ENCODE measurements around the gene CCNDBP1.

CCNDBP1 gene

GRCh38 chr15:43183270-43183669 lies 1.9 kb upstream of the CCNDBP1 start:
- H3K4me1 ChIP-seq: peaks cover 5% of the 10 kb centered on the region
- DNase-seq: no peak
- no peaks in the 10 kb centered on the region for H3K36me3 ChIP-seq
- H3K4me3 ChIP-seq (ENCODE audit: low read depth, low read length): no peak overlapping the region
- TF ChIP-seq, protein P1, sequence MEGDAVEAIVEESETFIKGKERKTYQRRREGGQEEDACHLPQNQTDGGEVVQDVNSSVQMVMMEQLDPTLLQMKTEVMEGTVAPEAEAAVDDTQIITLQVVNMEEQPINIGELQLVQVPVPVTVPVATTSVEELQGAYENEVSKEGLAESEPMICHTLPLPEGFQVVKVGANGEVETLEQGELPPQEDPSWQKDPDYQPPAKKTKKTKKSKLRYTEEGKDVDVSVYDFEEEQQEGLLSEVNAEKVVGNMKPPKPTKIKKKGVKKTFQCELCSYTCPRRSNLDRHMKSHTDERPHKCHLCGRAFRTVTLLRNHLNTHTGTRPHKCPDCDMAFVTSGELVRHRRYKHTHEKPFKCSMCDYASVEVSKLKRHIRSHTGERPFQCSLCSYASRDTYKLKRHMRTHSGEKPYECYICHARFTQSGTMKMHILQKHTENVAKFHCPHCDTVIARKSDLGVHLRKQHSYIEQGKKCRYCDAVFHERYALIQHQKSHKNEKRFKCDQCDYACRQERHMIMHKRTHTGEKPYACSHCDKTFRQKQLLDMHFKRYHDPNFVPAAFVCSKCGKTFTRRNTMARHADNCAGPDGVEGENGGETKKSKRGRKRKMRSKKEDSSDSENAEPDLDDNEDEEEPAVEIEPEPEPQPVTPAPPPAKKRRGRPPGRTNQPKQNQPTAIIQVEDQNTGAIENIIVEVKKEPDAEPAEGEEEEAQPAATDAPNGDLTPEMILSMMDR (IDR thresholded peaks at IDR 0.05; ENCODE audit: low read depth, low read length): no peak
- H3K9me3 ChIP-seq: no peaks in the 10 kb centered on the region
- no peaks in the 10 kb centered on the region for H3K27me3 ChIP-seq

GRCh38 chr15:43184407-43185124 lies 637 bp upstream of the CCNDBP1 start:
- Histone ChIP-seq H3K4me3 (ENCODE audit: low read depth, low read length) (peak overlapping the region; percentile 73), H3K36me3 (peaks cover under 1% of the 10 kb centered on the region; the same call in 1 of the 2 replicates), H3K4me1 (peaks cover 5% of the 10 kb centered on the region), H3K9me3 (no peaks in the 10 kb centered on the region), H3K27me3 (no peaks in the 10 kb centered on the region)
- TF ChIP-seq, protein P1 (IDR thresholded peaks at IDR 0.05; ENCODE audit: low read depth, low read length): no peak
- DNase-seq: no peak

DNA sequence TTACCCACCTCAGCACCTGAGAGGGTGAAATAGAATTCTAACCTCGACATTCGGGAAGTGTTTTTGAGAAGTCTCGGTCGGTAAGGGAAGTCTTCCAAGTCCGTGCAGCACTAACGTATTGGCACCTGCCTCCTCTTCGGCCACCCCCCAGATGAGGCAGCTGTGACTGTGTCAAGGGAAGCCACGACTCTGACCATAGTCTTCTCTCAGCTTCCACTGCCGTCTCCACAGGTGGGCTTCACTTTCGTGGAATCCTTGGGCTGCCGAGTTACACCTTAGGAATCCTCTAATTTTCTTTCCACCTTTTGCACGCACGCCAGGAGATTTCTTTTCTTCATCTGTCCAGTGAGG lies 775 bp downstream of the CCNDBP1 start:
- peaks cover 5% of the 10 kb centered on the region for H3K4me1 ChIP-seq
- peaks cover 8% of the 10 kb centered on the region for H3K36me3 ChIP-seq
- TF ChIP-seq, protein P1 (IDR thresholded peaks at IDR 0.05; ENCODE audit: low read depth, low read length): no peak
- peak overlapping the region; percentile 73 for H3K4me3 ChIP-seq (ENCODE audit: low read depth, low read length)
- no peaks in the 10 kb centered on the region for H3K9me3 ChIP-seq
- no peaks in the 10 kb centered on the region for H3K27me3 ChIP-seq
- no peak for DNase-seq

- no peak for DNase-seq
- no peaks in the 10 kb centered on the region for H3K27me3 ChIP-seq
- peaks cover 5% of the 10 kb centered on the region for H3K4me1 ChIP-seq
- no peak overlapping the region for H3K4me3 ChIP-seq (ENCODE audit: low read depth, low read length)
- H3K9me3 ChIP-seq: no peaks in the 10 kb centered on the region
- TF ChIP-seq, protein P1 (IDR thresholded peaks at IDR 0.05; ENCODE audit: low read depth, low read length): peak; percentile 79
- H3K36me3 ChIP-seq: peaks cover 19% of the 10 kb centered on the region
Measured at GRCh38 chr15:43187544-43188155, 2.4 kb downstream of the CCNDBP1 start.

DNA sequence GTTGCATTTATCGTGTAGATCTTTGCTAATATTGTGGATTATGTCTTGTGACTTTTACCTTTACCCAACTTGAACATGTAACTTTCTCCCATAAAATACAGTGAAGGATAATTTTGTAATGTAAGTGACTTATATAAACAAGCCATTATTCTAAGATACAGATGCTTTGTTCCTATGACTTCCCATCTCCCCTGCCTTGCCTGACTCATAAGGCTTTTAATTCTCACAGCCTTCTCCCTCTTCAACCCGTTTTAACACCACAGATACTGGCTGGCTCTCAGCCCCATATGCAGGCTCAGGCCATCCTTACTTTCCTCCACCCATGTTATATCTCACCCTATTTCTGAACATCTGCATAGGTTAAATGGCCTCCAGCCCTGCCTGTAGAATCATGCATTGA lies 4.1 kb downstream of the CCNDBP1 start:
- Histone ChIP-seq H3K9me3 (no peaks in the 10 kb centered on the region), H3K4me3 (ENCODE audit: low read depth, low read length) (no peak overlapping the region), H3K36me3 (peaks cover 19% of the 10 kb centered on the region), H3K4me1 (peaks cover 5% of the 10 kb centered on the region), H3K27me3 (no peaks in the 10 kb centered on the region)
- no peak for DNase-seq
- TF ChIP-seq, protein P1 (IDR thresholded peaks at IDR 0.05; ENCODE audit: low read depth, low read length): no peak

- TF ChIP-seq, protein P1 (IDR thresholded peaks at IDR 0.05; ENCODE audit: low read depth, low read length): no peak
- peaks cover 19% of the 10 kb centered on the region for H3K36me3 ChIP-seq
Measured at GRCh38 chr15:43190178-43190577, 5.0 kb downstream of the CCNDBP1 start.

More at GRCh38 chr15:43190178-43190577, 5.0 kb downstream of the CCNDBP1 start:
- H3K9me3 ChIP-seq: no peaks in the 10 kb centered on the region
- no peaks in the 10 kb centered on the region for H3K4me1 ChIP-seq
- DNase-seq: no peak
- no peak overlapping the region for H3K4me3 ChIP-seq (ENCODE audit: low read depth, low read length)
- H3K27me3 ChIP-seq: no peaks in the 10 kb centered on the region
